Panc1 (cell line): ENCODE measurements around the gene LRRC23. TPM values are rescaled to one million over a fixed set of nuclear protein-coding genes. Genes with fewer than 3 reads are reported as not detected.

Source experiments
- ATAC-seq: fragments of 200-7000 bp; cut with Tn5 transposase; 2 replicates; pipeline ENCODE4 v1.9.1; 2020; ENCODE audit warnings: mild to moderate bottlenecking, moderate library complexity
- BruUV-seq: library from RNA; stranded (reverse); fragments of 400-500 nt; replicated peaks from 2 replicates; lab custom pipeline; 2021; lab: Mats Ljungman, UMichigan
- CTCF ChIA-PET: fragments of 300-600 bp; sonication (Branson Sonifier 250); formaldehyde crosslinking; loops from one replicate; lab custom pipeline; 2022; ENCODE audit warnings: antibody characterized with exemption; lab: Charles Lee
- POLR2A ChIA-PET: fragments of 300-600 bp; sonication (Branson Sonifier 250); formaldehyde crosslinking; loops from one replicate; lab custom pipeline; 2022; ENCODE audit warnings: antibody characterized with exemption; lab: Charles Lee
- DNase-seq: peaks from one replicate; pipeline ENCODE4 v3.0.0-alpha.2; 2010; ENCODE audit warnings: low read depth, low spot score
- H3K27ac ChIP-seq: 2 replicates; pipeline ENCODE4 v1.5.1; 2011; ENCODE audit warnings: mild to moderate bottlenecking, low read length, inconsistent platforms
- H3K27me3 ChIP-seq: fragments of 200-500 bp; sonication (Bioruptor generic); 2 replicates; pipeline ENCODE4 v1.6.0; 2014; ENCODE audit warnings: low read length, inconsistent platforms; ENCODE audit not compliant: control insufficient read depth, insufficient read depth
- H3K36me3 ChIP-seq: fragments of 200-500 bp; sonication (Bioruptor generic); 2 replicates; pipeline ENCODE4 v1.5.1; 2014; ENCODE audit warnings: inconsistent platforms, mild to moderate bottlenecking, low read length, moderate library complexity; ENCODE audit not compliant: control insufficient read depth, insufficient read depth
- H3K4me1 ChIP-seq: 2 replicates; pipeline ENCODE4 v1.5.1; 2011; ENCODE audit warnings: inconsistent platforms, mild to moderate bottlenecking, low read length, moderate library complexity; ENCODE audit not compliant: control insufficient read depth, insufficient read depth
- H3K4me3 ChIP-seq, 2 experiments: 2 replicates each; pipeline ENCODE4 v1.5.1; 2011 to 2012; ENCODE audit warnings: low read depth in 2 of 2, low read length in 2 of 2, mild to moderate bottlenecking in 2 of 2, inconsistent platforms in 1 of 2, moderate library complexity in 1 of 2
- H3K9me3 ChIP-seq: fragments of 200-500 bp; sonication (Bioruptor generic); 2 replicates; pipeline ENCODE4 v1.5.1; 2014; ENCODE audit warnings: low read depth, mild to moderate bottlenecking, inconsistent platforms, low read length, moderate library complexity; ENCODE audit not compliant: control insufficient read depth, insufficient read depth
- POLR2AphosphoS5 ChIP-seq: IDR thresholded peaks from 2 replicates; pipeline ENCODE4 v1.6.1; 2012; ENCODE audit warnings: mild to moderate bottlenecking, low read depth, low read length, moderate library complexity
- SIN3A ChIP-seq: IDR thresholded peaks from 2 replicates; pipeline ENCODE4 v1.6.1; 2012; ENCODE audit warnings: low read depth, mild to moderate bottlenecking, low read length, moderate library complexity, borderline replicate concordance; ENCODE audit not compliant: insufficient read depth
- TCF7L2 ChIP-seq: IDR thresholded peaks from 2 replicates; pipeline ENCODE4 v1.6.1; 2011; ENCODE audit warnings: mild to moderate bottlenecking, low read depth, low read length, inconsistent platforms
- in situ Hi-C: cut with HindIII; loops from 2 replicates; pipeline ENCODE4 v1.10.0; 2016; ENCODE audit warnings: low sequenced_read_pairs, low pct_unique_long_range_greater_than_20kb
- intact Hi-C: fragments of 100-400 bp; cut with micrococcal nuclease; formaldehyde crosslinking; loops from one replicate; pipeline ENCODE4 v1.10.0; 2022; ENCODE audit not compliant: unreplicated experiment
- total RNA-seq: library from RNA; stranded (reverse); gene quantifications from one replicate; pipeline ENCODE4 v1.2.1, GENCODE V29; 2021; ENCODE audit not compliant: unreplicated experiment
- TF ChIP-seq, protein P1 (sequence below), 2 experiments: IDR thresholded peaks; 2 replicates each; pipeline ENCODE4 v1.6.1; 2011 to 2012; ENCODE audit warnings: low read depth in 2 of 2, control low read depth in 1 of 2, low read length in 1 of 2, mild to moderate bottlenecking in 1 of 2, moderate library complexity in 1 of 2; ENCODE audit not compliant: insufficient read depth in 1 of 2
- TF ChIP-seq, protein P2 (sequence below): fragments of 450-650 bp; IDR thresholded peaks from 2 replicates; pipeline ENCODE4 v1.5.1; 2017; ENCODE audit warnings: mild to moderate bottlenecking

The LRRC23 gene
- total RNA-seq, 1 experiment from 2014 or later, result 6.5 TPM

DNA sequence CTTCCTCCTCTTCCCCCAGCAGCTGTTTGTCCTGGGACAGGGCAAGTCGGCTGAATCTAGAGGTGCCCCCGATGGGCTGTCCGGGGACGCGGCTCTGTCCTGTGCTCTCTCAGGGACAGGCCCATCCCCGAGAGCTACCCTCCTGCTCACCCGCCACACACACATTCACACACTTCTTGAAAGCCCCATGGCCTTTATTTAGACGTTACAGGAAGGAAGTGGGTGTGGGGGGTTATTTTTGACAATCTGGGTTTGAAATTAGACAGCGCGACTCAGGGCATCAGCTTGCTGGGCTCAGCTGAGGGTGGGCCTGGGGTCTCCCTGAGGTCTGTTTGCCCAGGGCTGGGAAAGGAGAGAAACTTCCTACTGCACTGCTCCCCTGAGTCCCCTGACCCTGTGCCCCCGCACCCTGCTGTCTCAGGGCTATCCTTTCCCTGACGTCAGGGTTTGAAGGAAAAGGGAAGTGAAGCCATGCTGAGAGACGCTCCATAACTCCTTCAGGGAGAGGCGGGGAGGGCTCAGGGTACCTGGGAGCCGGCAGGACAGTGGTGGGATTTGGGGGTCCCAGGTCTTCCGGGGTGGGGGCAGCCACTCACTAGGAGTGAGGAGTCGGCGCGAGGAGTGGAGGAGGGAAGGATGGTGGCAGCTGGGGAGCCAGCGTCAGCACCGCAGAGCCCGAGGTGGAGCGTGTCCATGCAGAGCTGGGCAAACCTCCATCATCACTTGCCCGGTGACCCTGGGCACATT, 54.6 kb downstream of the LRRC23 start:
- ChIA-PET POLR2A (no interaction called here), CTCF (no interaction called here)
- no TSS peak for BruUV-seq
- in situ Hi-C loops, result no loop called here
- DNase-seq, result no peak
- peaks cover 11% of the 10 kb centered on the region; the same call in 1 of the 2 replicates for H3K36me3 ChIP-seq
- no peak overlapping the region for H3K27ac ChIP-seq
- H3K9me3 ChIP-seq, result no peaks in the 10 kb centered on the region
- intact Hi-C loops, result no loop called here
- peaks cover 13% of the 10 kb centered on the region for H3K4me1 ChIP-seq
- ATAC-seq, result no peak
- TF ChIP-seq SIN3A (no peak), POLR2AphosphoS5 (no peak)
- H3K4me3 ChIP-seq, result no peak overlapping the region
- no peaks in the 10 kb centered on the region for H3K27me3 ChIP-seq

DNA sequence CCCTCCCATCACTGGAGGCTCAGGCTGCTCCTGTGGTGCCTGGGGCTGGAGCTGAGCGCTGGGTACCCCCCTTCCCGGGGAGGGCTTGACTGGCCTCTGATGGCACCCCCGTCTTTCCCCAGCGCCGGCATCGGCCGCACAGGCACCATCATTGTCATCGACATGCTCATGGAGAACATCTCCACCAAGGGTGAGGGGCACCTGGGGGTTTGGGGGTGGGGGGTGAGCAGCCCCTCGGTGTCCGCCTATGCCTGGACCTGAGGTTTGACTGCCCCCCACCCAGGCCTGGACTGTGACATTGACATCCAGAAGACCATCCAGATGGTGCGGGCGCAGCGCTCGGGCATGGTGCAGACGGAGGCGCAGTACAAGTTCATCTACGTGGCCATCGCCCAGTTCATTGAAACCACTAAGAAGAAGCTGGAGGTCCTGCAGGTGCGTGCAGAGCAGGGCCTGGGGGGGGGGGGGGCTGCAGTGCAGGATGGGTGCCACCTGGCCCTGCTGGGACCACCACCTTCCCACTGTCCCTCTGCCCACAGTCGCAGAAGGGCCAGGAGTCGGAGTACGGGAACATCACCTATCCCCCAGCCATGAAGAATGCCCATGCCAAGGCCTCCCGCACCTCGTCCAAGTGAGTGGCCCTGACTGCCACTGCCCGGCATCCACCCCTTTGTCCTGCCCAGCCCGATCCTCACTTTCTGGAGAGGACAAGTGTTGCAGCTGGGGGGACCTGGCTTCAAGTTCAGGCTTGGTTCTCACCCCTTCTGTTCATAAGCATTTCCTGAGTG, 55.4 kb downstream of the LRRC23 start:
- ChIA-PET POLR2A (no interaction called here), CTCF (interaction anchor here (0.9 to 1.4 kb wide), 2 partner anchors 15 to 108 kb away, joined by 3 to 4 read pairs; partner anchors contain the start of gene USP5)
- DNase-seq (no peak), ATAC-seq (no peak)
- BruUV-seq, result no TSS peak
- Histone ChIP-seq H3K36me3 (peaks cover 11% of the 10 kb centered on the region; the same call in 1 of the 2 replicates), H3K4me3 (no peak overlapping the region), H3K9me3 (no peaks in the 10 kb centered on the region), H3K4me1 (peaks cover 13% of the 10 kb centered on the region), H3K27ac (no peak overlapping the region), H3K27me3 (no peaks in the 10 kb centered on the region)
- in situ Hi-C loops (no loop called here), intact Hi-C loops (no loop called here)
- TF ChIP-seq, protein P1, sequence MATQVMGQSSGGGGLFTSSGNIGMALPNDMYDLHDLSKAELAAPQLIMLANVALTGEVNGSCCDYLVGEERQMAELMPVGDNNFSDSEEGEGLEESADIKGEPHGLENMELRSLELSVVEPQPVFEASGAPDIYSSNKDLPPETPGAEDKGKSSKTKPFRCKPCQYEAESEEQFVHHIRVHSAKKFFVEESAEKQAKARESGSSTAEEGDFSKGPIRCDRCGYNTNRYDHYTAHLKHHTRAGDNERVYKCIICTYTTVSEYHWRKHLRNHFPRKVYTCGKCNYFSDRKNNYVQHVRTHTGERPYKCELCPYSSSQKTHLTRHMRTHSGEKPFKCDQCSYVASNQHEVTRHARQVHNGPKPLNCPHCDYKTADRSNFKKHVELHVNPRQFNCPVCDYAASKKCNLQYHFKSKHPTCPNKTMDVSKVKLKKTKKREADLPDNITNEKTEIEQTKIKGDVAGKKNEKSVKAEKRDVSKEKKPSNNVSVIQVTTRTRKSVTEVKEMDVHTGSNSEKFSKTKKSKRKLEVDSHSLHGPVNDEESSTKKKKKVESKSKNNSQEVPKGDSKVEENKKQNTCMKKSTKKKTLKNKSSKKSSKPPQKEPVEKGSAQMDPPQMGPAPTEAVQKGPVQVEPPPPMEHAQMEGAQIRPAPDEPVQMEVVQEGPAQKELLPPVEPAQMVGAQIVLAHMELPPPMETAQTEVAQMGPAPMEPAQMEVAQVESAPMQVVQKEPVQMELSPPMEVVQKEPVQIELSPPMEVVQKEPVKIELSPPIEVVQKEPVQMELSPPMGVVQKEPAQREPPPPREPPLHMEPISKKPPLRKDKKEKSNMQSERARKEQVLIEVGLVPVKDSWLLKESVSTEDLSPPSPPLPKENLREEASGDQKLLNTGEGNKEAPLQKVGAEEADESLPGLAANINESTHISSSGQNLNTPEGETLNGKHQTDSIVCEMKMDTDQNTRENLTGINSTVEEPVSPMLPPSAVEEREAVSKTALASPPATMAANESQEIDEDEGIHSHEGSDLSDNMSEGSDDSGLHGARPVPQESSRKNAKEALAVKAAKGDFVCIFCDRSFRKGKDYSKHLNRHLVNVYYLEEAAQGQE (IDR thresholded peaks at IDR 0.05; ENCODE audit: insufficient read depth in 1 of 2, low read depth in 2 of 2, low read length in 1 of 2), result no peak
- TF ChIP-seq SIN3A, result no peak
- TF ChIP-seq TCF7L2, result no peak
- TF ChIP-seq, protein P2, sequence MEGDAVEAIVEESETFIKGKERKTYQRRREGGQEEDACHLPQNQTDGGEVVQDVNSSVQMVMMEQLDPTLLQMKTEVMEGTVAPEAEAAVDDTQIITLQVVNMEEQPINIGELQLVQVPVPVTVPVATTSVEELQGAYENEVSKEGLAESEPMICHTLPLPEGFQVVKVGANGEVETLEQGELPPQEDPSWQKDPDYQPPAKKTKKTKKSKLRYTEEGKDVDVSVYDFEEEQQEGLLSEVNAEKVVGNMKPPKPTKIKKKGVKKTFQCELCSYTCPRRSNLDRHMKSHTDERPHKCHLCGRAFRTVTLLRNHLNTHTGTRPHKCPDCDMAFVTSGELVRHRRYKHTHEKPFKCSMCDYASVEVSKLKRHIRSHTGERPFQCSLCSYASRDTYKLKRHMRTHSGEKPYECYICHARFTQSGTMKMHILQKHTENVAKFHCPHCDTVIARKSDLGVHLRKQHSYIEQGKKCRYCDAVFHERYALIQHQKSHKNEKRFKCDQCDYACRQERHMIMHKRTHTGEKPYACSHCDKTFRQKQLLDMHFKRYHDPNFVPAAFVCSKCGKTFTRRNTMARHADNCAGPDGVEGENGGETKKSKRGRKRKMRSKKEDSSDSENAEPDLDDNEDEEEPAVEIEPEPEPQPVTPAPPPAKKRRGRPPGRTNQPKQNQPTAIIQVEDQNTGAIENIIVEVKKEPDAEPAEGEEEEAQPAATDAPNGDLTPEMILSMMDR, result no peak
- no peak for TF ChIP-seq POLR2AphosphoS5
